GM12873 (cell line): Measurements from ENCODE around the gene APLF.

Experiments
- TF ChIP-seq, protein P1 (sequence below): IDR thresholded peaks from 2 replicates; pipeline ENCODE4 v1.5.1; 2012; ENCODE audit warnings: low read depth, mild to moderate bottlenecking, moderate library complexity, low read length, control low read depth; ENCODE audit not compliant: insufficient read depth; ENCODE audit errors: missing control alignments

APLF gene

DNA sequence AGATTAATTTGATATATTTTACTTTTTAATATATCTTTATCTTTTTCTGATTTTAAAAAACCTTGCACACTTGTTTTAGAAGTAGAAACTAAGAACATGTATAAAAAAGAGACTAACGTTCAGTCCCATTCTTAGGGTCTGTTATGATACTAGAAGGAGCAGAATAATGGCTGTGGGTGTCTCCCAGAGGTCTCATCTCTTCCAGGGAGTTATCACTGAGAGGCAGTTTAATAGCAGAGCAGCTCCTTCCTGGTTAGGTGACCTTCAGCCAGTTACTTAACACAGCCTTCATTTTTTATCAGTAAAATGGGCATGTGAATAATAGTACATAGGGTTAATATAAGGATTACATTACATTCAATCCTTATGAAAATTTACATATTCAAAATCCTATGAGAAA is 40.9 kb upstream of the APLF start:
- TF ChIP-seq, protein P1, sequence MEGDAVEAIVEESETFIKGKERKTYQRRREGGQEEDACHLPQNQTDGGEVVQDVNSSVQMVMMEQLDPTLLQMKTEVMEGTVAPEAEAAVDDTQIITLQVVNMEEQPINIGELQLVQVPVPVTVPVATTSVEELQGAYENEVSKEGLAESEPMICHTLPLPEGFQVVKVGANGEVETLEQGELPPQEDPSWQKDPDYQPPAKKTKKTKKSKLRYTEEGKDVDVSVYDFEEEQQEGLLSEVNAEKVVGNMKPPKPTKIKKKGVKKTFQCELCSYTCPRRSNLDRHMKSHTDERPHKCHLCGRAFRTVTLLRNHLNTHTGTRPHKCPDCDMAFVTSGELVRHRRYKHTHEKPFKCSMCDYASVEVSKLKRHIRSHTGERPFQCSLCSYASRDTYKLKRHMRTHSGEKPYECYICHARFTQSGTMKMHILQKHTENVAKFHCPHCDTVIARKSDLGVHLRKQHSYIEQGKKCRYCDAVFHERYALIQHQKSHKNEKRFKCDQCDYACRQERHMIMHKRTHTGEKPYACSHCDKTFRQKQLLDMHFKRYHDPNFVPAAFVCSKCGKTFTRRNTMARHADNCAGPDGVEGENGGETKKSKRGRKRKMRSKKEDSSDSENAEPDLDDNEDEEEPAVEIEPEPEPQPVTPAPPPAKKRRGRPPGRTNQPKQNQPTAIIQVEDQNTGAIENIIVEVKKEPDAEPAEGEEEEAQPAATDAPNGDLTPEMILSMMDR, result no peak

DNA sequence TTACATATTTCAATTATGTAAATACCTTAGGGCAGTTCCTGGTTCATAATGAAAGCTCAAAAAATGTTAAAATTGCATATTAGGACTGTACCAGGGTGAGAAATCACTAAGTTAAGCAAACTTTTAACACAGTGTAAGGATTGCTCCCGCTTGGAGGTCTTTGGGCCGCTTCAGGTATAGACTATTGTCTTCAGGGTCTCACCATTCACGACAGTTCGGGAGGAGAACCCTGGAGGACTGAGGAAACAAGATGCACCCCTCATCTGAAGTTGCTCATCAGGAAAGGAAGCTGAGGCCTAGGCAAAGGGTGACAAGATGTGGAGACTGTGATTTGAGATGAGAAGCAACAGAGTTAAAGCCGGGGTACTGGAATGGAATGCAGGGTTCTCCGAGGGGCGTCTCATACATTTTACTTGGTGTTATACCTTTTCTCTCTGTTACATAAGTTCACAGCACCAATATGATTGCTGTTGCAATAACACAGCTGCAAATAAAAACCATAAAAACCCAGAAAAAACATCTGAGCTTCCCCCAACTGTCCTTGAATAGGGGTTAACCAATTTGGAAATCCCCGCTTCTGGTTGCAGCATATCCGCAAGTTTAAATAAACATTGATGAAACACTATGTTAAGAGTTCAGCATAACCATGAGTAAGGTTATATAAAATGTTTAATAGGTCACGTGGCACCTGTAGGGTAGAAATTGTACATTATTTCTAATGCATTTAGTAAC is 40.4 kb upstream of the APLF start:
- TF ChIP-seq, protein P1, result no peak

DNA sequence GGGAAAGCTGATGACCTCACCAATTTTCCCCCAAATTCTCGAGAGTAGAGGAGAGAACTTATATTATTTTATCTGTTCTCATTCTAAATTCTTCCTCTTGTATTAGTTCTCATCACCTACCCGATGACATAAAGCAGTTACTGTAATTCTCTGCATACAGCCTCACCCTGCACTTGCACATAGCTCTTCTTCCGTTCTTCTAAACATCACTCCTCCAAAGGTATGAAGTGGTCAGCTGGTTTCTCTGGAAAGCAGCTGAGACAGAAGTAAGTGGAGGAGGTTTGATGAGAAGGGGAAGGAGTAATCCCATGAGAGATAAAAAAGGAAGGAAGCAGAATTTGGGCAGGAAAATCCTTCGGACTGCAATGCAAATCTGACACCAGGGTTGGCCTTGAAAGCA is 39.3 kb upstream of the APLF start:
- TF ChIP-seq, protein P1, result no peak

DNA sequence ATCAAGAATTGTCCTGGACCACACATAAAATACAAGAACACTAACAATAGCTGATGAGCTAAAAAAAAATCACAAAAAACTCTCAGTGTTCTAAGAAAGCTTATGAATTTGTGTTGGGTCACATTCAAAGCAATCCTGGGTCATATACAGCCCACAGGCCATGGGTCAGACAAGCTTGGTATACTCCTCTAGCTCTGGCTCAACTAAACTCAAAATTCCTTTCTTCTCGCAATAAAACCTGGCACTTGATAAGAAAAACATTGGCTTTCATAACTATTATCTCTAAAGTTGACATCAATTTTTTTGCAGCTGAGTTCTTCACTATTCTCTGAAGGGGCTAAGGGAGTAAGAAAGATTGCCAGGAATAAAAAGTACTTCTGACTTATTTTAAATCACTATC is 38.6 kb upstream of the APLF start:
- TF ChIP-seq, protein P1, result no peak

DNA sequence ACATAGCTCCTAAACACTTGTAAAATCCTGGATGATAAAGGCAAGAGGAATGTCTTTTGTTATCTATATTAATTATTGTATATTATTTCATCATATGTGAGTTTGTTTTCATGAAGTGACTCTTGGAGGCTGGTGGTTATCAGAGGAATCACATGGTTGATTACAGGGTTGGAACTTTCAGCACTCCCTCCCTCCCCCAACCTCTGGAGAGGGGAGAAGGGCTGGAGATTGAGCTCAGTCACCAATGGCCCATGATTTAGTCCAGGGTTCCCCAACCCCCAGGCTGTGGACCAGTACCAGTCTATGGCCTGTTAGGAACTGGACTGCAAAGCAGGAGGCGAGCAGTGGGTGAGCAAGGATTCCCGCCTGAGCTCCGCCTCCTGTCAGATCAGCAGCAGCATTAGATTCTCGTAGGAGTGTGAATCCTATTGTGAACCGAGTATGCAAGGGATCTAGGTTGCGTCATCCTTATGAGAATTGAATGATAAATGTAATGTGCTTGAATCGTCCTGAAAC is 38.0 kb upstream of the APLF start:
- TF ChIP-seq, protein P1, result no peak

DNA sequence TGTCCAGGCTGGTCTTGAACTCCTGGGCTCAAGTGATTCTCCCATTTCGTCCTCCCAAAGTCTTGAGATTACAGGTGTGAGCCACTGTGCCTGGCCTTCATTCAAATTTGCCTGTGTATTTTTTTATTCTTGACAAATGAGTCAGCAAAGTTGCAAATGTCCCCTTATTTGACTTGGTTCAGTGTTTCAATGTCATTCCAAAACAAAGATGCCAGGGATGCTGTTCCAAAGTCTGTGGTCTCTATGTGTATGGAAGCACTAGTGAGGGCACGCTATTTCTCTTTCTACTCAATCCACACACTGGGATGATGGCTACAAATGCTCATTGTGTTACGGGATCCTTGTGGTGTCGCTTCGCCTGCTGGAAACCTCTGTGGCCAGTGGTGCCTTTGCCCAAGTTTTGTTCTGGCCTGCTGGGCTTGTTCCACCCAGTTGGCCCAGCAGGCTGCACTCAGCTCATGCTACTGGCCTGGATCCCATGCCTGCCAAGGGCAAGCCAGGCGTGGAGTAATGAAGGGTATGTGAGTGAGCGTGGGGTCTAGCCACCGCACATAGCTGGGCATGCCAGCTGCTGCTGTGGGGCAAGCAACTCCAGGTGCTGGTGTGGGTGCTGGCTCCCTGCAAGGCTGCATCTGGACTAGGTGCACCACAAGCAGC is 35.9 kb upstream of the APLF start:
- TF ChIP-seq, protein P1, result no peak
